ENCODE data around the gene LRRC45. TPM values are rescaled to one million over a fixed set of nuclear protein-coding genes. Genes with fewer than 3 reads are reported as not detected.

LRRC45 gene
- total RNA-seq, 4 donors from 2014 or later, result 15.3 to 33.0 (median 18.9) TPM

GRCh38 chr17:82031885-82032627, 9.0 kb downstream of the LRRC45 start:
- 9 to 31% methylated on average over 13 to 26 of the region's 59 CpGs for WGBS, 2 donors
- peaks cover 36 to 51% of the 10 kb centered on the region in 2 donors for H3K4me1 ChIP-seq
- no peaks in the 10 kb centered on the region for H3K27me3 ChIP-seq
- no peak for TF ChIP-seq POLR2A (IDR thresholded peaks at IDR 0.05)
- TF ChIP-seq CTCF (IDR thresholded peaks at IDR 0.05), result no peak
- H3K9me3 ChIP-seq, result no peaks in the 10 kb centered on the region
- H3K27ac ChIP-seq, result no peak overlapping the region
- H3K36me3 ChIP-seq, result no peaks in the 10 kb centered on the region
- peak overlapping the region in 1 of 3 donors; percentile 23 for H3K4me3 ChIP-seq (replicated peaks in 1 of 3)
- DNase-seq, result peak; percentile 67
- intact Hi-C loops (cut with DNase I), result loop anchor here (2.0 kb wide), 1 partner anchor 121 kb away; no protein-coding TSS in a partner anchor

- TF ChIP-seq CTCF (IDR thresholded peaks at IDR 0.05) (no peak), POLR2A (IDR thresholded peaks at IDR 0.05) (no peak)
- intact Hi-C loops (cut with DNase I), result no loop called here
- no peaks in the 10 kb centered on the region for H3K27me3 ChIP-seq
- no peak overlapping the region for H3K4me3 ChIP-seq (replicated peaks in 1 of 3)
- DNase-seq, result no peak
- peaks cover 36 to 48% of the 10 kb centered on the region in 2 donors for H3K4me1 ChIP-seq
- no peaks in the 10 kb centered on the region for H3K9me3 ChIP-seq
- H3K27ac ChIP-seq, result no peak overlapping the region
- WGBS, 2 donors, result 93% methylated on average over 22 to 24 of the region's 38 CpGs
- H3K36me3 ChIP-seq, result no peaks in the 10 kb centered on the region
These were observed 10.4 kb downstream of the LRRC45 start for GRCh38 chr17:82033359-82034085.

DNA sequence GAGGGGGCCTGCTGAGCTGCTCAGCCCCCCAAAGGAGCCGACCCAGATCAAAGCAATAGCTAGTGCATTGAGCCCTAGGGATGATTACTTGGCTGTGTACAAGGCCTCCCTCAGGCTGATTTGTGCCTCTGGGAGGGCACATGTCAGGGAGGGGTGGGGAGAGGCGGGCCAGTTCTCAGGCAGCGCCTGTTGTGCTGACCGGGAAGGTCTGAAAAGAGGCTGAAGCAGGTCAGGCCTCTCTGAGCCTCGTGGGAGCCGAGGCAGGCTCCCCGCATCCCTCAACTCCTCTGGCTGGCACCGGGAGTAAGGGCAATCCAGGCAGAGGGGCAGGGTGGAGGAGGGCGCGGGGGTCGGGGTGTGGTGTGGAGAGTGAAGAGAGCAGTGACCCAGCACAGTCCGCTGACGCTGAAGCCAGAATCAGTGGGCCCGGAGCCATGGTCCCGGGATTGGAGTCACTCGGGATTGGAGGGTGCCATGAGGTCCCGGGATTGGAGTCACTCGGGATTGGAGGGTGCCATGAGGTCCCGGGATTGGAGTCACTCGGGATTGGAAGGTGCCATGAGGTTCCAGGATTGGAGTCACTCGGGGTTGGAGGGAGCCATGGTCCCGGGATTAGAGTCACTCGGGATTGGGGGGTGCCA, 11.4 kb downstream of the LRRC45 start:
- no peak for TF ChIP-seq POLR2A (IDR thresholded peaks at IDR 0.05)
- no peak for TF ChIP-seq CTCF (IDR thresholded peaks at IDR 0.05)
- Histone ChIP-seq H3K4me3 (replicated peaks in 1 of 3) (no peak overlapping the region), H3K27me3 (no peaks in the 10 kb centered on the region), H3K9me3 (no peaks in the 10 kb centered on the region), H3K36me3 (no peaks in the 10 kb centered on the region), H3K4me1 (peaks cover 30 to 38% of the 10 kb centered on the region in 2 donors), H3K27ac (no peak overlapping the region)
- no peak for DNase-seq
- intact Hi-C loops (cut with DNase I), result no loop called here
- WGBS, 2 donors, result 89 to 91% methylated on average over 23 of the region's 23 CpGs

DNA sequence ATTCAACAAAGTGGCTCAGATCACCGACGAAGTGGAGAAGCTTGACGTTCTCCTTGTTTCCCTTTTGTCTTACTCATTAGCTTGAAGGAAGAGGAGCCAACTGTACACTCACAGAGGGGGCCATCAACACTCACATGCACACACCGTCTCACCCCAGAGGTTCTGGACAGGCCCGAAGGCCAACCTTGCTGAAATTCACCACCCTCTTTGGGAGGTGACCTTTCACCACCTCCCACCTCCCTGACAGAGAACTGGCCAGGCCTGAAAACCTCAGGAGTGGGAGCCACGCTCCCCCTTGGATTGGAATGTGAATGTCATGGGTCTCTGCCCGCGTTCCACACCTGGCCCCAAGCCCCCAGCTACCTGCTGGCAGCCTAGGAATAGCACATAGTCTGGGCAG, 12.4 kb downstream of the LRRC45 start:
- intact Hi-C loops (cut with DNase I), result no loop called here
- 83 to 93% methylated on average over 8 of the region's 8 CpGs for WGBS, 2 donors
- Histone ChIP-seq H3K9me3 (no peaks in the 10 kb centered on the region), H3K27ac (no peak overlapping the region), H3K27me3 (no peaks in the 10 kb centered on the region), H3K36me3 (no peaks in the 10 kb centered on the region), H3K4me3 (replicated peaks in 1 of 3) (no peak overlapping the region), H3K4me1 (peaks cover 20 to 28% of the 10 kb centered on the region in 2 donors)
- DNase-seq, result no peak
- TF ChIP-seq CTCF (IDR thresholded peaks at IDR 0.05) (no peak), POLR2A (IDR thresholded peaks at IDR 0.05) (no peak)
